K562 (cell line): Measurements from ENCODE around the gene ROR2. TPM values are rescaled to one million over a fixed set of nuclear protein-coding genes. Genes with fewer than 3 reads are reported as not detected.

Source experiments
- CEBPZ ChIP-seq: fragments of 150-350 bp; IDR thresholded peaks from 2 replicates; pipeline ENCODE4 v1.6.1; 2014; ENCODE audit warnings: low read depth, mild to moderate bottlenecking, low read length, borderline replicate concordance
- GATA2 ChIP-seq: sonication (generic); formaldehyde crosslinking; IDR thresholded peaks from 2 replicates; pipeline ENCODE4 v1.4.0; 2020; ENCODE audit warnings: mild to moderate bottlenecking, missing genetic modification reagents
- HDAC3 ChIP-seq: fragments of 450-650 bp; IDR thresholded peaks from 2 replicates; pipeline ENCODE4 v1.6.1; 2018; ENCODE audit warnings: borderline replicate concordance, mild to moderate bottlenecking, moderate library complexity; ENCODE audit not compliant: partially characterized antibody
- KDM1A ChIP-seq, 2 experiments: fragments of 450-650 bp; IDR thresholded peaks; 2 replicates each; pipeline ENCODE4 v1.6.1; 2016; ENCODE audit warnings: mild to moderate bottlenecking in 2 of 2
- KDM2B ChIP-seq: fragments of 250-450 bp; sonication (Bioruptor Pico); IDR thresholded peaks from 2 replicates; pipeline ENCODE4 v1.8.0; 2021; ENCODE audit warnings: mild to moderate bottlenecking, moderate library complexity
- PREB ChIP-seq: sonication (generic); formaldehyde crosslinking; IDR thresholded peaks from 2 replicates; pipeline ENCODE4 v1.8.1; 2023; ENCODE audit warnings: mild to moderate bottlenecking, missing genetic modification reagents
- SNIP1 ChIP-seq: fragments of 450-650 bp; IDR thresholded peaks from 2 replicates; pipeline ENCODE4 v1.7.1; 2017; ENCODE audit warnings: low read depth, mild to moderate bottlenecking
- SNRNP70 ChIP-seq: fragments of 200-400 bp; formaldehyde crosslinking; optimal IDR thresholded peaks from 2 replicates; pipeline ENCODE3; 2017; ENCODE audit warnings: low read depth, low read length
- TGIF2 ChIP-seq: sonication (generic); formaldehyde crosslinking; IDR thresholded peaks from 2 replicates; pipeline ENCODE4 v1.8.1; 2022; ENCODE audit warnings: mild to moderate bottlenecking, missing genetic modification reagents, moderate library complexity
- TOE1 ChIP-seq, 2 experiments: fragments of 450-650 bp in 1 of 2; sonication (generic) in 1 of 2; formaldehyde crosslinking in 1 of 2; IDR thresholded peaks; 2 replicates each; pipeline versions ENCODE4 v1.7.1 to v1.8.0; 2016 to 2022; ENCODE audit warnings: borderline replicate concordance in 2 of 2, mild to moderate bottlenecking in 2 of 2, antibody characterized with exemption in 1 of 2, inconsistent platforms in 1 of 2, low read depth in 1 of 2, missing genetic modification reagents in 1 of 2, moderate library complexity in 1 of 2
- polyA plus RNA-seq, 8 experiments: library from polyadenylated mRNA; depleted of rRNA in 4 of 8; stranded (reverse) in 5 of 8; unstranded in 3 of 8; fragments of >200 nt; fragmentation: Nextera tagmentation in 2 of 8; fragmentation: Illumina TruSeq in 1 of 8; extraction: Ambion mirVana in 2 of 8; extraction: Trizol in 1 of 8; gene quantifications; 2 replicates each; pipeline versions ENCODE4 v1.2.1 to v1.2.3, GENCODE V29; 2011 to 2014; ENCODE audit warnings: inconsistent platforms in 1 of 8, missing spikeins in 1 of 8
- total RNA-seq, 7 experiments: library from RNA; depleted of rRNA in 6 of 7; stranded (reverse); fragments of >200 nt in 6 of 7; fragmentation: Illumina TruSeq in 2 of 7; extraction: Trizol in 2 of 7; gene quantifications; 2 replicates each; pipeline versions ENCODE4 v1.2.1 to v1.2.3, GENCODE V29; 2011 to 2021; ENCODE audit warnings: low replicate concordance in 1 of 7
- TF ChIP-seq, protein P1 (sequence below), 2 experiments: fragments of 450-650 bp; formaldehyde crosslinking in 1 of 2; IDR thresholded peaks; 2 replicates each; pipeline versions ENCODE4 v1.4.0 to v1.6.1; 2014 to 2020; ENCODE audit warnings: mild to moderate bottlenecking in 2 of 2, borderline replicate concordance in 1 of 2, low read depth in 1 of 2

ROR2 gene
- total and polyA plus RNA-seq, 9 of the 15 experiments (the other 6 are each of a cell fraction or from before 2014, with no cell fraction given): 5.6 to 33.8 (median 15.3) TPM

DNA sequence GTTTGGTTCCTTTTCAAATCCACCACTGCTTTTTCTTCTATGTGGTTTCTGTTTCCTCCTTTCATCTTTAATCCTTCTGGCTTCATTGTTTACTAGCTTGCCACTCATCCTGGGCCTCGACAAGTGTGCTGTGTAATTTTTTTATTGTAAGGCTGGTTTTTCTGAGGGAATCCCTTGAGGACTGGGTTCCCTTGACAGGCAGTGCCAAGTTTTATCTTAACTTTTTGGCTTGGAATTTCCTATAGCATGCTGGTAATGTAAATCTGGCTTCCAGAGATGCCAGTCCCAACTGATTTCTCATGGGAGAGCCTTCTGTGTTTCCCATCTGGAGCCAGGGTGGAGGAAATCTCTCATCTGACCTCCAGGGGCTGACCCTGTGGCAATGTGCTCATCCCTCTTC lies 184.7 kb downstream of the ROR2 start (continued):
- no peak for TF ChIP-seq CEBPZ
- no peak for TF ChIP-seq GATA2 (CRISPR knock-in tag)
- no peak for TF ChIP-seq KDM2B
- no peak for TF ChIP-seq SNRNP70
- no peak for TF ChIP-seq SNIP1
- TF ChIP-seq KDM1A (IDR thresholded peaks at IDR 0.05): no peak
- TF ChIP-seq TGIF2 (CRISPR knock-in tag): no peak
- TF ChIP-seq, protein P1, sequence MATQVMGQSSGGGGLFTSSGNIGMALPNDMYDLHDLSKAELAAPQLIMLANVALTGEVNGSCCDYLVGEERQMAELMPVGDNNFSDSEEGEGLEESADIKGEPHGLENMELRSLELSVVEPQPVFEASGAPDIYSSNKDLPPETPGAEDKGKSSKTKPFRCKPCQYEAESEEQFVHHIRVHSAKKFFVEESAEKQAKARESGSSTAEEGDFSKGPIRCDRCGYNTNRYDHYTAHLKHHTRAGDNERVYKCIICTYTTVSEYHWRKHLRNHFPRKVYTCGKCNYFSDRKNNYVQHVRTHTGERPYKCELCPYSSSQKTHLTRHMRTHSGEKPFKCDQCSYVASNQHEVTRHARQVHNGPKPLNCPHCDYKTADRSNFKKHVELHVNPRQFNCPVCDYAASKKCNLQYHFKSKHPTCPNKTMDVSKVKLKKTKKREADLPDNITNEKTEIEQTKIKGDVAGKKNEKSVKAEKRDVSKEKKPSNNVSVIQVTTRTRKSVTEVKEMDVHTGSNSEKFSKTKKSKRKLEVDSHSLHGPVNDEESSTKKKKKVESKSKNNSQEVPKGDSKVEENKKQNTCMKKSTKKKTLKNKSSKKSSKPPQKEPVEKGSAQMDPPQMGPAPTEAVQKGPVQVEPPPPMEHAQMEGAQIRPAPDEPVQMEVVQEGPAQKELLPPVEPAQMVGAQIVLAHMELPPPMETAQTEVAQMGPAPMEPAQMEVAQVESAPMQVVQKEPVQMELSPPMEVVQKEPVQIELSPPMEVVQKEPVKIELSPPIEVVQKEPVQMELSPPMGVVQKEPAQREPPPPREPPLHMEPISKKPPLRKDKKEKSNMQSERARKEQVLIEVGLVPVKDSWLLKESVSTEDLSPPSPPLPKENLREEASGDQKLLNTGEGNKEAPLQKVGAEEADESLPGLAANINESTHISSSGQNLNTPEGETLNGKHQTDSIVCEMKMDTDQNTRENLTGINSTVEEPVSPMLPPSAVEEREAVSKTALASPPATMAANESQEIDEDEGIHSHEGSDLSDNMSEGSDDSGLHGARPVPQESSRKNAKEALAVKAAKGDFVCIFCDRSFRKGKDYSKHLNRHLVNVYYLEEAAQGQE (IDR thresholded peaks at IDR 0.05; ENCODE audit: borderline replicate concordance): no peak
- TF ChIP-seq, protein P1 (CRISPR knock-in tag; IDR thresholded peaks at IDR 0.05; ENCODE audit: low read depth): no peak
- TF ChIP-seq PREB (CRISPR knock-in tag): no peak
- TF ChIP-seq HDAC3: no peak
- no peak for TF ChIP-seq TOE1 (IDR thresholded peaks at IDR 0.05; ENCODE audit: borderline replicate concordance)
- no peak for TF ChIP-seq TOE1 (CRISPR knock-in tag; IDR thresholded peaks at IDR 0.05; ENCODE audit: borderline replicate concordance, low read depth)
